Activated CD4-positive, alpha-beta T cell treated with anti-CD3 and anti-CD28 coated beads, Interleukin-2, amount 50 U/mL, for 16 hours (primary cell): Measurements from ENCODE around the gene NELL2.
"Not testable (repeated sequence)": the region's sequence is repeated elsewhere in the genome, so short reads cannot be mapped to it uniquely, and the experiment has no call there.

Experiments
- DNase-seq: peaks from one replicate; pipeline ENCODE4 v3.0.0-alpha.2; 2020

The NELL2 gene

DNA sequence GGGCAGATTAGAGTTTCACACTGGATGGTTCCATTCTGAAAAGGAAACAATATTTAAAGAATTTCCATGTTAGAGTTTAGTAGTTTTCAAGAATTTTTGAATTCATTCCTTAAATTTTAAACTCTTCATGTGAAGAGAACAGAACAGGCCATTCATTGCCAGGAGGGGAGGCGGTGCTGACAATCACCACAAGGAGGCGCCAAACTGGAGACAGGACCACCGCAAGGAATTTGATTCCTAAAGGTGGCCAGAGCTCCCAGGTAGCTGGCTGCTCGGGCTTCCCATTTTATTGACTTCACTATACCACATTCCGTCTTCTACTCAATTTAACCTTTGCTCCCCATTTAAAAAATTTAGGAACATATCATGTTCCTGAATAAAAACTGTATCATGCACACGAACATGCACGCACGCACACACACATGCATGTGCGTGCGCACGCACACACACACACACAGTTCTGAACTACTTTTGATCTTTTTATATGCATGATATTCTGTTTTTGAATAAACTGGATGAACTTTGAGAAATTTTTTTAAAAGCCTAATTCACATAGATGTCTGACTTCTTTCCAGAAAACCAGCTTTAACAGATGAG, 101.2 kb downstream of the NELL2 start:
- DNase-seq = peak; percentile 49

DNA sequence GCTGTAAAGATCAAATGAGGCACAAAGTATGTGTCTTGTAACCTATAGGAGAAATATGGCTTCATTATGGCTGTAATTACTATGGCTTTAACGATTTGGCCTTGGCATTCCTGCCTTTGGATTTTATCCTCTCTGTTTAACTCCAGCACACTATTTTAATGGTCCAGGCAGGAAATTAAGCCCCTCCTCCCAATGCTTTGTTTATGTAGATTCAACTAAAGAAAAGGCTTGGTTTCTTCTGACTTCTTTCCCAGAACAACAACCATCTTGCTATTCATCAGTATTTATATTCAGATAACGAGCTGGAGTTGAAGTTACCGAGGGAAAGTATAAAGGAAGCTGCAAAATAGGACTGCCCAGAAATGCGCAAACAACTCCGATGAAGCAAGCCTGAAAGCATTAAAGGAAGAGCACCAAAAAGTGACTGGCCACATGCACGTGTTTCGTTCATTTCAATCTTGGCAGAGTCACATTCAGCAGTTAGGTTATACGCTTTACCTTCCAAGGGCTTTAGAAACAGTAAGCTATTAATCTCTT, 104.6 kb downstream of the NELL2 start:
- DNase-seq = no peak

- no peak for DNase-seq
Observed at GRCh38 chr12:44765796-44766195, 110.3 kb downstream of the NELL2 start.

GRCh38 chr12:44763021-44763420, 113.1 kb downstream of the NELL2 start:
- no peak for DNase-seq

GRCh38 chr12:44759289-44759688, 116.8 kb downstream of the NELL2 start:
- no peak for DNase-seq

- no peak for DNase-seq
Observed at GRCh38 chr12:44750468-44750867, 125.6 kb downstream of the NELL2 start.

GRCh38 chr12:44749566-44749965, 126.5 kb downstream of the NELL2 start:
- no peak for DNase-seq

- no peak for DNase-seq
Observed at GRCh38 chr12:44748950-44749468, 127.1 kb downstream of the NELL2 start.

DNA sequence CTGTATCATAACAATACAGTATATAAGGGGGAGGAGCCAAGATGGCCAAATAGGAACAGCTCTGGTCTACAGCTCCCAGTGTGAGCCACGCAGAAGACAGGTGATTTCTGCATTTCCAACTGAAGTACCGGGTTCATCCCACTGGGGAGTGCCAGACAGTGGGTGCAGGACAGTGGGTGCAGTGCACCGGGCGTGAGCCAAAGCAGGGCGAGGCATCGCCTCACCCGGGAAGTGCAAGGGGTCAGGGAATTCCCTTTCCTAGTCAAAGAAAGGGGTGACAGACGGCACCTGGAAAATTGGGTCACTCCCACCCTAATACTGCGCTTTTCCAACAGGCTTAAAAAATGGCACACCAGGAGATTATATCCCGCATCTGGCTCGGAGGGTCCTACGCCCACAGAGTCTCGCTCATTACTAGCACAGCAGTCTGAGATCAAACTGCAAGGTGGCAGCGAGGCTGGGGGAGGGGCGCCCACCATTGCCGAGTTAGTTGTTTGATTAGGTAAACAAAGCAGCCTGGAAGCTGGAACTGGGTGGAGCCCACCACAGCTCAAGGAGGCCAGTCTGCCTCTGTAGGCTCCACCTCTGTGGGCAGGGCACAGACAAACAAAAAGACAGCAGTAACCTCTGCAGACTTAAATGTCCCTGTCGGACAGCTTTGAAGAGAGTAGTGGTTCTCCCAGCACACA, 134.7 kb downstream of the NELL2 start:
- DNase-seq = not testable (repeated sequence)

DNA sequence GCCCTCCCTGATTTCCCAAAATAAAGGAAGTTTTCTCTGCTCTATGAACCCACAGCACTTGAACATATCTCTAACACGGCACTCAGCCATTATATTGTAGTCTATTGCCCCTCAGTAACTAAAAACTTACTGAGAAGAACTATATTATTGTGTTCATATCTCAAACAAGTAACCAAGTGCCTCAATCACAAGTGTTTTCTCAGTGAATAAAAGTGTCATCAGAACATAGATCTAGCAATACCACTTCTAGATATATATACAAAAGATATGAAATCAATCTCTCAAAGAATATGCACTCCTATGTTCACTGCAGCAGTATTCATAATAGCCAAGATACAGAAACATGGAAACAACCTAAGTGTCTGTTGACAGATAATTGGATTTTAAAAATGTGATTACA, 138.1 kb downstream of the NELL2 start:
- DNase-seq = no peak

GRCh38 chr12:44728566-44728965, 147.5 kb downstream of the NELL2 start:
- DNase-seq = no peak

GRCh38 chr12:44720265-44720664, 155.8 kb downstream of the NELL2 start:
- no peak for DNase-seq

GRCh38 chr12:44717612-44718011, 158.5 kb downstream of the NELL2 start:
- DNase-seq = no peak

GRCh38 chr12:44716711-44717110, 159.4 kb downstream of the NELL2 start:
- DNase-seq = no peak

- no peak for DNase-seq
Observed at GRCh38 chr12:44711736-44712135, 164.4 kb downstream of the NELL2 start.

DNA sequence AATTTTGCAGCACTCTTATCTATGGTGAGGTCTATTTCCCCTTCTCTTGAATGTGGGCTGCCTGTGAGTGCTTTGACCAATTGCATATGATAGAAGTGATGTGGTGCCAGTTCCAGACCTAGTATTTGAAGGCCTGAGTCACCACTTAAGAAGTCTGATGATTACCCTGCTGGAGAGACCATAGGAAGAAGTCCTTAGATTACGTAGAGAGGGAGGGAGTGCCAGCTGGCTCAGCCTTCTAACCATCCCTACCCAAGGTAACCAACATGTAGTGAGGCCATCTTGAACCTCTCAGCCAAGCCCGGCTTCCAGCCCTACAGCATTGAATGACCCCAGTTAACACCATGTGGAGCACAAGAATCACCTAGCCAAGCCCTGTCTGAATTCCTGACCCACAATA, 166.9 kb downstream of the NELL2 start:
- DNase-seq = no peak

DNA sequence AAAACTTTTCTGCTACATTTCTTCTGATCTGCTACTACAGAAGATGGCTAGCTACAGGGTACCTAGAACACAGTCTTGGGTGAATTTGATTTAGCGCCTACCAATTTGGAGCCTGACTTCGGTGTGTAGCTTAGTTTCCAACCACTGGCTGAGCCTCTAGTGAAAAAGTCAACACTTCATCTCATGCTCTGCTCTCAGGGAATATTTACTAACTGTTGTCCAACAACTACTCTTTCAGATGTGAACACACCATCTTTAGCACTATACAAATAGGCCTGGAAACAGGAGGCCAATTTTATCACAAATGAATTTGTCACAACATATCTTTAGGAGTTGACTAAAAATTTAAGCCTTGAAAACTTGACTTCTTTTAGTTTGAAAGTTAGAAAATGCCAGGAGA, 167.9 kb downstream of the NELL2 start:
- DNase-seq = no peak

GRCh38 chr12:44703182-44703910, 172.8 kb downstream of the NELL2 start:
- no peak for DNase-seq

- no peak for DNase-seq
Observed at GRCh38 chr12:44697511-44697910, 178.6 kb downstream of the NELL2 start.

DNA sequence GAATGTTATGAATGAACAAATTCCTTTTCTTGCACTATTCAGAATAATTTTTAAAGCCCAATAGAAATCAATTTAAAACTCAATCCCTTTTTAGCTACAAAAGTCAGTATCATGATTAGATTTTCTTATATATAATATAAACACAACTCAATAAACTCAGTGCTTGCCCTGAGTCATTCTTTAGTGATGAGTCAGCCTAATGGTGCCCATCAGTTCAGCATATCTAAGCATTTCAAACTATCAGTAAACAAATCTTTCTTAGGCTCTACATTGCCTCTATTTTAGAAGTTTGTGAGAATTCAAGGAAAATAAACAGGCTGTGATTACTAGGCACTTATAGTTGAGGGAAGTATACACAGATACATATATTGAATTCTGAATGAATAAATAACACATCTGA, 179.6 kb downstream of the NELL2 start:
- no peak for DNase-seq

DNA sequence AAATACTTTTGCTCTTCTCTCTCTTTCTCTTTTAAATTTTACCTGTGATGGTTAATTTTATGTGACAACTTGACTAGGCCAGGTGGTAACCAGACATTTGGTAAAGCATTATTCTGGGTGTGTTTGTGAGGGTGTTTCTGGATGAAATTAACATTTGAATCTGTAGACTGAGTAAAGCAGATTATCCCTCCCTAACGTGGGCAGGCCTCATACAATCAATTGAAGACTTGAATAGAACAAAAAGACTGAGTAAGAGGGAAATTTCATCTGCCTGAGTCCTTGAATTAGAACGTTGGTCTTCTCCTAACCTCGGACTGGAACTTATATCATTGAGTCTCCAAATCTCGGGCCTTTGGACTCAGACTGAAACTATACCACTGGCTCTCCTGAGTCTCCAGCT, 182.1 kb downstream of the NELL2 start:
- no peak for DNase-seq

DNA sequence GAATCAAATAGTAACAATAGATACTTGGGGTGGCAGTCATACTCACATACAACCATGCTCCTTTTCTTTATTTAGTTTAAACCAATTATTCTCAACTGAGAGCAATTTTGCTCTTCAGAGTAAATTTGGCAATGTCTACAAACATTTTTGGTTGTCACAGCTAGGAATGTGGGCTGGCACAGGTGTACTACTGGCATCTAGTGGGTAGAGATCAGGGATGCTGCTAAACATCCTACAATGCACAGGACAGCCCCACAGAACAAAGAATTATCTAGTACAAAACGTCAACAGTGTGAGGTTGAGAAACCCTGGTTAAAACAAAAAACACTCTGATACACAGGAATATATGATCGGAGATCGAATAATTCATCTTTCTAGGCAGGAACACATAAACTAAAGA, 186.5 kb downstream of the NELL2 start:
- DNase-seq = no peak

DNA sequence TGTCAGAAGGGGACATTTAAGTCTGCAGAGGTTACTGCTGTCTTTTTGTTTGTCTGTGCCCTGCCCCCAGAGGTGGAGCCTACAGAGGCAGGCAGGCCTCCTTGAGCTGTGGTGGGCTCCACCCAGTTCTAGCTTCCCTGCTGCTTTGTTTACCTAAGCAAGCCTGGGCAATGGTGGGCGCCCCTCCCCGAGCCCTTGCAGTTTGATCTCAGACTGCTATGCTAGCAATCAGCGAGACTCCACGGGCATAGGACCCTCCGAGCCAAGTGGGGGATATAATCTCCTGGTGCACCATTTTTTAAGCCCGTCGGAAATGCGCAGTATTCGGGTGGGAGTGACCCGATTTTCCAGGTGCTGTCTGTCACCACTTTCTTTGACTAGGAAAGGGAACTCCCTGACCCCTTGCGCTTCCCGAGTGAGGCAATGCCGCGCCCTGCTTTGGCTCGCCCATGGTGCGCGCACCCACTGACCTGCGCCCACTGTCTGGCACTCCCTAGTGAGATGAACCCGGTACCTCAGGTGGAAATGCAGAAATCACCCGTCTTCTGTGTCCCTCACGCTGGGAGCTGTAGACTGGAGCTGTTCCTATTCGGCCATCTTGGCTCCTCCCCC, 189.2 kb downstream of the NELL2 start:
- DNase-seq = not testable (repeated sequence)
